ENCODE measurements around the gene RITA1.

The RITA1 gene

DNA sequence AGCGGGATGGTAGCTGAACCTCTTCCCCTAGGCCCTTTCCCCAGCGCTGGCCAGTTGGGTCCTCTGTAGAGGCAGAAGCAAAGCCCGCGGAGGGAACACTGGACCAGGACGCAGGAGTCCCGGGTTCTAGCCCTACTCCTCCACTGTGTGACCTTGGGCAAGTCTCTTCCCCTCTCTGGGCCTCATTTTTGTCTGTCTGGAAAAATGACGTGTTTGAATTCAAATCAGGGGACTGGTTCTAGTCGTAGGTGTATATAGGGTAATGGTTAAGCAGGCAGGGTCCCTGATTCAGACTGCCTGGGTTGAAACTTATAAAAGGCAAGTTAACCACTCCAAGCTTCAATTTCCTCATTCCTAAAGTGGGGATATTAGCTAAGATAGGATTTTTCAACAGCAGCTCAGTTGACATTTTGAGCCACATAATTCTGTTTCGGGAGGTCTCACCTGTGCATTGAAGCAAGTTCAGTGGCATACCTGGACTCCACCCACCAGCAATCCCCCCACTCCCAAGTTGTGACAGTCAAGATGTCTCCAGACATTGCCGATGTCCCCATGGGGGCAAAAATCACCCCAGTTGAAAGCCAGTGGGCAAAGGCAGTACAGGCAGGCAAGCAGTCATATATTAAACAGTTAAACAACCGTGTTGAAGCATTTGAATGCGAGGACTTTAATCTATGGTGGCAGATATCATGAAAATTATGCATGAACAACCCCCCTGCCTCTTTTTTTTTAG, 36.6 kb downstream of the RITA1 start:
- Histone ChIP-seq H3K4me3 (ENCODE audit: low read depth, low read length) (peak overlapping the region; percentile 75), H3K9me3 (ENCODE audit: control insufficient read depth, low read length) (no peaks in the 10 kb centered on the region), H3K4me1 (peaks cover 17% of the 10 kb centered on the region), H2AFZ (peak overlapping the region; percentile 71), H3K27ac (peak overlapping the region; percentile 92), H3K27me3 (ENCODE audit: control insufficient read depth, insufficient read depth, low read length) (no peaks in the 10 kb centered on the region), H3K36me3 (ENCODE audit: control insufficient read depth, insufficient read depth, low read length) (no peaks in the 10 kb centered on the region), H3K9ac (peak overlapping the region; percentile 40), H3K79me2 (peaks cover 8% of the 10 kb centered on the region), H3K4me2 (ENCODE audit: low read length) (peak overlapping the region; percentile 92)
- TF ChIP-seq, protein P1, sequence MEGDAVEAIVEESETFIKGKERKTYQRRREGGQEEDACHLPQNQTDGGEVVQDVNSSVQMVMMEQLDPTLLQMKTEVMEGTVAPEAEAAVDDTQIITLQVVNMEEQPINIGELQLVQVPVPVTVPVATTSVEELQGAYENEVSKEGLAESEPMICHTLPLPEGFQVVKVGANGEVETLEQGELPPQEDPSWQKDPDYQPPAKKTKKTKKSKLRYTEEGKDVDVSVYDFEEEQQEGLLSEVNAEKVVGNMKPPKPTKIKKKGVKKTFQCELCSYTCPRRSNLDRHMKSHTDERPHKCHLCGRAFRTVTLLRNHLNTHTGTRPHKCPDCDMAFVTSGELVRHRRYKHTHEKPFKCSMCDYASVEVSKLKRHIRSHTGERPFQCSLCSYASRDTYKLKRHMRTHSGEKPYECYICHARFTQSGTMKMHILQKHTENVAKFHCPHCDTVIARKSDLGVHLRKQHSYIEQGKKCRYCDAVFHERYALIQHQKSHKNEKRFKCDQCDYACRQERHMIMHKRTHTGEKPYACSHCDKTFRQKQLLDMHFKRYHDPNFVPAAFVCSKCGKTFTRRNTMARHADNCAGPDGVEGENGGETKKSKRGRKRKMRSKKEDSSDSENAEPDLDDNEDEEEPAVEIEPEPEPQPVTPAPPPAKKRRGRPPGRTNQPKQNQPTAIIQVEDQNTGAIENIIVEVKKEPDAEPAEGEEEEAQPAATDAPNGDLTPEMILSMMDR (IDR thresholded peaks at IDR 0.05), result no peak

DNA sequence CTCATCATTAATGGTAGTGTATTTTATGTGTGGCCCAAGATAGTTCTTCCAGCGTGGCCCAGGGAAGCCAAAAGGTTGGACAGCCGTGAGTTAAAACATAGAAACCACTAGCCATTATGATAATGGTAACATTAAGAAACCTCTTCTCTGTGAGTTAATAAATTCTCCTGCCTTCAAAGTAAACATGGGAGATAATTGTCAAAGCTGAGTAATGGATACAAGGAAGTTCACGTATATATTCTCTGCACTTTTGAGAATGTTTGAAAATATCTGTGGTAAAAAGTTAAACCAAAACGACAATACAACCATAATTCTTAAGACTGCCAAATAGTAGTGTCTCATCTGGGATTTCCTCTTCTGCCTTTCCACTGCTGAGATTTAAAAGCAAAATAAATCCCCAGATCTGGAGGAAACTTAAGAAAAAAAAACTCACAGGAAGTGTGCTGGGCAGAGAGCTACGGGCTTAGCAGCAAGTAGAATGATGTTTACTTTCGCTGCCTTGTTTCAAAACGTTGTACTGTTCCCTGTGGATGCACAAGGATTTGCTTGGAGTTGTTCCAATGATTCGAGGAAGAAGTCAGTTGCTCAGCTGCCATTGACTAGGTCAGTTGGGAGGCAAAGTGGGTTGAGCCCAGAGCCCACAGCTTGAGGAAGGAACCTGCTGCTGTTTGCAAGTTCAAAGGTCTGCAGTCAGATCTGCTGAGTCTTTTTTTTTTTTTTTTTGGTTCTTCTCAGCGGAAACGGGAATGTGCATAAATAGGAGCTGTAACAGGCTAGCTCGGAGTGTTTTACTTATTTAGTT, 37.4 kb downstream of the RITA1 start:
- peak overlapping the region; percentile 75 for H3K4me3 ChIP-seq (ENCODE audit: low read depth, low read length)
- no peaks in the 10 kb centered on the region for H3K9me3 ChIP-seq (ENCODE audit: control insufficient read depth, low read length)
- H3K4me1 ChIP-seq, result peaks cover 11% of the 10 kb centered on the region
- no peak overlapping the region for H3K9ac ChIP-seq
- H3K36me3 ChIP-seq (ENCODE audit: control insufficient read depth, insufficient read depth, low read length), result no peaks in the 10 kb centered on the region
- no peak overlapping the region for H2AFZ ChIP-seq
- TF ChIP-seq, protein P1 (IDR thresholded peaks at IDR 0.05), result no peak
- H3K4me2 ChIP-seq (ENCODE audit: low read length), result peak overlapping the region; percentile 92
- peaks cover 14% of the 10 kb centered on the region for H3K79me2 ChIP-seq
- peak overlapping the region; percentile 92 for H3K27ac ChIP-seq
- no peaks in the 10 kb centered on the region for H3K27me3 ChIP-seq (ENCODE audit: control insufficient read depth, insufficient read depth, low read length)

DNA sequence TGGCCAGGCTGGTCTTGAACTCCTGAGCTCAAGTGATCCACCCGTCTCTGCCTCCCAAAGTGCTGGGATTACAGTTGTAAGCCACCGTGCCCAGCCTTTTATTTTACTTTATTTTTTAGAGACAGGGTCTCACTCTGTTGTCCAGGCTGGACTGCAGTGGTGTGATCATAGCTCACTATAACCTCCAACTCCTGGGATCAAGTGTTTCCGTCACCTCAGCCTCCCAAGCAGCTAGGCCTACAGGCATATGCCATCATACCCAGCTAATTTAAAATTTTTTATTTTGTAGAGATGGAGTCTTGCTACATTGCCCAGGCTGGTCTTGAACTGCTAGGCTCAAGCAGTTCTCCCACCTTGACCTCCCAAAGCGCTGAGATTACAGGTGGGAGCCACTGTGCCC, 39.4 kb downstream of the RITA1 start:
- H3K9ac ChIP-seq, result no peak overlapping the region
- H3K79me2 ChIP-seq, result peaks cover 28% of the 10 kb centered on the region
- H3K4me3 ChIP-seq (ENCODE audit: low read depth, low read length), result no peak overlapping the region
- no peaks in the 10 kb centered on the region for H3K27me3 ChIP-seq (ENCODE audit: control insufficient read depth, insufficient read depth, low read length)
- no peak overlapping the region for H3K27ac ChIP-seq
- H3K36me3 ChIP-seq (ENCODE audit: control insufficient read depth, insufficient read depth, low read length), result no peaks in the 10 kb centered on the region
- no peak overlapping the region for H2AFZ ChIP-seq
- H3K4me2 ChIP-seq (ENCODE audit: low read length), result no peak overlapping the region
- H3K4me1 ChIP-seq, result peaks cover 15% of the 10 kb centered on the region
- H3K9me3 ChIP-seq (ENCODE audit: control insufficient read depth, low read length), result no peaks in the 10 kb centered on the region
- TF ChIP-seq, protein P1 (IDR thresholded peaks at IDR 0.05), result no peak

DNA sequence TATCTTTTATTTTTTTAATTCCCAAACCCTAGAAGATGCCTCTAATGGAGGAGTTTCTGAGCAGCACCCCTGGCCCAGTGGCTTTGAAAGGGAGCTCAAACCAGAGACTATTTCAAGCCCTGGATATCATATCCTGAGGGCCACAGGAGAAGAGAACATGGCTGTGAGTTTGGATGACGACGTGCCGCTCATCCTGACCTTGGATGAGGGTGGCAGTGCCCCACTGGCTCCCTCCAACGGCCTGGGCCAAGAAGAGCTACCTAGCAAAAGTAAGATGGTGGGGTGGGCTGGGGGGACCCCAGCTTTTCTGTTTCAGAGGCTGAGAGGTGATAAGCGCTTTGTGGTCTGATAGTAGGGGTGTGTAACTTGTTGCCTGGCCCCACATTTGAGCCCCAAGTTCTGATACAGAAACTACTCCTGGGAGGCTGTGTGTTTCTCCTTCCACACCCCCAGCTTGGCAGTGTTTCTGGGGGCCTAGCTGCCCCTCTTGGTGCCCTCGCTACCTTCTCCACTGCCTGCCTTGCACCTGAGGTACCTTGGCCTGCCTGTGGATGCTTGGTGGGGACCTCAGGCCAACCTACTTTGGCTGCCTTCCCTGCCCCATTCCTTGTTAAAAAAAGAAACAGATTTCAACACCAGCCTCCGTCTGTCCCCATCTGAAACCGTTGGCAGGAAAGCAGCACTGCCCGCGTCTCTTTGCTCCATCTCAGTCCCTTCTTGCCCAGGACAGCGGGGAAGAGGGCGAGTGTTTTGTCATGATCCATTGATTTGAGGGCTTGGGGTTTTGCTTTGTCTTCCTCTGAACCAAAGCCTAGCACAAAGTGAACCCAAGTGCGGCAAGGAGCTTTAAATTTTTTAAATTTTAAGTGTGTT, 41.4 kb downstream of the RITA1 start:
- Histone ChIP-seq H3K4me3 (ENCODE audit: low read depth, low read length) (no peak overlapping the region), H3K4me2 (ENCODE audit: low read length) (no peak overlapping the region), H2AFZ (peak overlapping the region; percentile 24), H3K9me3 (ENCODE audit: control insufficient read depth, low read length) (no peaks in the 10 kb centered on the region), H3K79me2 (peaks cover 22% of the 10 kb centered on the region), H3K27ac (peak overlapping the region; percentile 31), H3K9ac (no peak overlapping the region), H3K4me1 (peaks cover 24% of the 10 kb centered on the region), H3K27me3 (ENCODE audit: control insufficient read depth, insufficient read depth, low read length) (no peaks in the 10 kb centered on the region), H3K36me3 (ENCODE audit: control insufficient read depth, insufficient read depth, low read length) (no peaks in the 10 kb centered on the region)
- TF ChIP-seq, protein P1 (IDR thresholded peaks at IDR 0.05), result no peak
